HG03571 (cell line): ENCODE results near the gene DNAH7.

ENCODE experiments used
- ATAC-seq: cut with Tn5 transposase; IDR thresholded peaks from one replicate; pipeline ENCODE4 v1.9.1; 2021; ENCODE audit not compliant: unreplicated experiment

Gene DNAH7

GRCh38 chr2:196079052-196079451 is 10.4 kb upstream of the DNAH7 start:
- ATAC-seq: no peak

GRCh38 chr2:196077821-196078220 is 9.2 kb upstream of the DNAH7 start:
- ATAC-seq: no peak

- no peak for ATAC-seq
These were observed 8.3 kb upstream of the DNAH7 start for GRCh38 chr2:196076778-196077568.

- no peak for ATAC-seq
These were observed 6.6 kb upstream of the DNAH7 start for GRCh38 chr2:196075196-196075595.

GRCh38 chr2:196074631-196075030 is 6.0 kb upstream of the DNAH7 start:
- no peak for ATAC-seq

- ATAC-seq: no peak
These were observed 4.9 kb upstream of the DNAH7 start for GRCh38 chr2:196073521-196073920.

GRCh38 chr2:196067088-196067382 is 1.6 kb downstream of the DNAH7 start:
- no peak for ATAC-seq

GRCh38 chr2:196066291-196067087 is 2.1 kb downstream of the DNAH7 start:
- no peak for ATAC-seq

GRCh38 chr2:196063773-196064172 is 4.9 kb downstream of the DNAH7 start:
- no peak for ATAC-seq

- ATAC-seq: no peak
These were observed 9.1 kb downstream of the DNAH7 start for GRCh38 chr2:196059491-196059960.

- ATAC-seq: no peak
These were observed 14.0 kb downstream of the DNAH7 start for GRCh38 chr2:196054631-196055030.

- ATAC-seq: no peak
These were observed 22.3 kb downstream of the DNAH7 start for GRCh38 chr2:196046123-196046917.

GRCh38 chr2:196041786-196042185 is 26.9 kb downstream of the DNAH7 start:
- ATAC-seq: no peak

GRCh38 chr2:196040218-196040617 is 28.4 kb downstream of the DNAH7 start:
- ATAC-seq: no peak

GRCh38 chr2:196036442-196036841 is 32.2 kb downstream of the DNAH7 start:
- no peak for ATAC-seq

- ATAC-seq: no peak
These were observed 50.6 kb downstream of the DNAH7 start for GRCh38 chr2:196018037-196018436.

GRCh38 chr2:196012314-196012713 is 56.3 kb downstream of the DNAH7 start:
- no peak for ATAC-seq

- no peak for ATAC-seq
These were observed 68.1 kb downstream of the DNAH7 start for GRCh38 chr2:196000551-196000950.

GRCh38 chr2:195998070-195998469 is 70.6 kb downstream of the DNAH7 start:
- no peak for ATAC-seq

GRCh38 chr2:195995499-195995898 is 73.1 kb downstream of the DNAH7 start:
- ATAC-seq: no peak

GRCh38 chr2:195993623-195994022 is 75.0 kb downstream of the DNAH7 start:
- no peak for ATAC-seq

- no peak for ATAC-seq
These were observed 82.9 kb downstream of the DNAH7 start for GRCh38 chr2:195985741-195986140.
